Measurements from ENCODE around the gene CENPK.

GRCh38 chr5:65475895-65476294 lies 87.1 kb downstream of the CENPK start:
- TF ChIP-seq CTCF (IDR thresholded peaks at IDR 0.05) (no peak), SIN3A (IDR thresholded peaks at IDR 0.05; ENCODE audit: borderline replicate concordance, low read depth, low read length) (no peak), MEF2A (IDR thresholded peaks at IDR 0.05; ENCODE audit: borderline replicate concordance, low read depth) (no peak), FOXJ3 (CRISPR knock-in tag; IDR thresholded peaks at IDR 0.05) (no peak), EZH2phosphoT487 (IDR thresholded peaks at IDR 0.05; ENCODE audit: borderline replicate concordance, low read depth) (no peak), MAX (IDR thresholded peaks at IDR 0.05; ENCODE audit: low read depth) (no peak), PBX3 (IDR thresholded peaks at IDR 0.05) (no peak)

Data from SK-N-SH (cell line).